ENCODE measurements around the gene SLC4A9.

GRCh38 chr5:140382866-140383265 is 22.9 kb downstream of the SLC4A9 start:
- TF ChIP-seq CTCF (IDR thresholded peaks at IDR 0.05; ENCODE audit: low read depth, low read length, missing input control) (no peak), REST (IDR thresholded peaks at IDR 0.05) (no peak), ZBTB33 (IDR thresholded peaks at IDR 0.05) (no peak), YY1 (IDR thresholded peaks at IDR 0.05) (no peak), JUND (IDR thresholded peaks at IDR 0.05) (no peak), MAX (IDR thresholded peaks at IDR 0.05) (no peak), SP1 (IDR thresholded peaks at IDR 0.05) (no peak)
